HepG2 (cell line): ENCODE data around the gene TAF1B. TPM values are rescaled to one million over a fixed set of nuclear protein-coding genes. Genes with fewer than 3 reads are reported as not detected.

Experiments
- ATAC-seq: fragments of 200-7000 bp; cut with Tn5 transposase; 3 replicates; pipeline ENCODE4 v1.9.1; 2020; ENCODE audit warnings: mild to moderate bottlenecking, moderate library complexity
- BruUV-seq: library from RNA; stranded (reverse); fragments of 400-500 nt; replicated peaks from 2 replicates; lab custom pipeline; 2021; lab: Mats Ljungman, UMichigan
- CTCF ChIA-PET: fragments of 300-600 bp; formaldehyde crosslinking; extraction: SDS; loops from one replicate; lab custom pipeline; 2021; ENCODE audit warnings: low total read pairs, inconsistent platforms, low intra/inter-chr PET ratio; lab: Yijun Ruan, JAX
- POLR2A ChIA-PET: fragments of 350-600 bp; sonication (Branson Sonifier 250); formaldehyde crosslinking; loops from one replicate; lab custom pipeline; 2020; ENCODE audit warnings: antibody characterized with exemption, inconsistent platforms; lab: Yijun Ruan, JAX
- DNase-seq: peaks from one replicate; pipeline ENCODE4 v3.0.0-alpha.2; 2015; ENCODE audit warnings: low spot score
- FAIRE-seq: peaks from 3 replicates; lab custom pipeline; 2011; peaks lifted over from hg19 to GRCh38; lab: Jason Lieb, UNC
- H2AFZ ChIP-seq: one replicate; pipeline ENCODE4 v1.6.1; 2011; ENCODE audit warnings: low read length, inconsistent platforms
- H3K27ac ChIP-seq: fragments of 300-600 bp; 3 replicates; pipeline ENCODE4 v1.8.0; 2011; ENCODE audit warnings: mixed run types, mild to moderate bottlenecking, mixed read lengths, low read length, inconsistent platforms; ENCODE audit not compliant: insufficient read depth; ENCODE audit errors: extremely low read length
- H3K27me3 ChIP-seq, 2 experiments: fragments of 200-600 bp in 1 of 2; 2 replicates in 1 of 2; 3 replicates in 1 of 2; pipeline versions ENCODE4 v1.6.0 to v1.8.0; 2011; ENCODE audit warnings: low read length in 2 of 2, mild to moderate bottlenecking in 2 of 2, moderate library complexity in 2 of 2, inconsistent platforms in 1 of 2; ENCODE audit not compliant: insufficient read depth in 2 of 2, control insufficient read depth in 1 of 2
- H3K36me3 ChIP-seq, 2 experiments: fragments of 200-600 bp in 1 of 2; replicated peaks in 1 of 2; 2 replicates in 1 of 2; 3 replicates in 1 of 2; pipeline versions ENCODE4 v1.5.1 to v1.8.0; 2011; ENCODE audit warnings: low read length in 2 of 2, inconsistent platforms in 1 of 2; ENCODE audit not compliant: insufficient read depth in 2 of 2, control insufficient read depth in 1 of 2
- H3K4me1 ChIP-seq: 2 replicates; pipeline ENCODE4 v1.5.1; 2012; ENCODE audit warnings: low read length, inconsistent platforms; ENCODE audit not compliant: insufficient read depth
- H3K4me2 ChIP-seq: 2 replicates; pipeline ENCODE4 v1.6.0; 2011; ENCODE audit warnings: low read depth, low read length, inconsistent platforms
- H3K4me3 ChIP-seq, 3 experiments: fragments of 200-600 bp in 1 of 3; sonication (generic), shearing (Covaris generic) in 1 of 3; replicated peaks in 1 of 3; 2 replicates each; pipeline ENCODE4 v1.5.1; 2011 to 2016; ENCODE audit warnings: low read length in 3 of 3, inconsistent platforms in 2 of 3, low read depth in 2 of 3, mild to moderate bottlenecking in 2 of 3, control low read depth in 1 of 3, mixed read lengths in 1 of 3; ENCODE audit not compliant: insufficient read depth in 1 of 3
- H3K79me2 ChIP-seq: one replicate; pipeline ENCODE4 v1.6.1; 2011; ENCODE audit warnings: low read length, inconsistent platforms; ENCODE audit not compliant: insufficient read depth
- H3K9ac ChIP-seq: 2 replicates; pipeline ENCODE4 v1.6.0; 2011; ENCODE audit warnings: mild to moderate bottlenecking, low read depth, low read length, inconsistent platforms; ENCODE audit not compliant: insufficient read depth
- H3K9me3 ChIP-seq: 2 replicates; pipeline ENCODE4 v1.5.1; 2012; ENCODE audit warnings: mild to moderate bottlenecking, low read length
- H4K20me1 ChIP-seq: 2 replicates; pipeline ENCODE4 v1.6.0; 2011; ENCODE audit warnings: inconsistent platforms, mild to moderate bottlenecking, low read length, moderate library complexity; ENCODE audit not compliant: insufficient read depth
- EP300 ChIP-seq, 3 experiments: sonication (generic) in 1 of 3; formaldehyde crosslinking in 1 of 3; IDR thresholded peaks; 2 replicates each; pipeline versions ENCODE4 v1.5.1 to v1.6.1; 2011 to 2020; ENCODE audit warnings: low read depth in 2 of 3, low read length in 2 of 3, borderline replicate concordance in 1 of 3, improper control_type of control experiment in 1 of 3, mild to moderate bottlenecking in 1 of 3, missing genetic modification reagents in 1 of 3, moderate library complexity in 1 of 3
- EZH2 ChIP-seq: conservative IDR thresholded peaks from 2 replicates; pipeline ENCODE4 v1.6.1; 2012; ENCODE audit warnings: mild to moderate bottlenecking, low read depth, low read length, moderate library complexity
- FOSL2 ChIP-seq: sonication (generic); formaldehyde crosslinking; IDR thresholded peaks from 2 replicates; pipeline ENCODE4 v1.4.0; 2020; ENCODE audit warnings: missing genetic modification reagents
- KAT8 ChIP-seq: IDR thresholded peaks from 2 replicates; pipeline ENCODE4 v1.6.1; 2016; ENCODE audit warnings: missing genetic modification reagents, missing compliant biosample characterization
- MLLT10 ChIP-seq: sonication (generic); formaldehyde crosslinking; IDR thresholded peaks from 2 replicates; pipeline ENCODE4 v1.4.0; 2020; ENCODE audit warnings: missing genetic modification reagents
- NFYB ChIP-seq: sonication (generic); formaldehyde crosslinking; IDR thresholded peaks from 2 replicates; pipeline ENCODE4 v1.4.0; 2020; ENCODE audit warnings: missing genetic modification reagents
- PLRG1 ChIP-seq: fragments of 450-650 bp; conservative IDR thresholded peaks from 2 replicates; pipeline ENCODE4 v1.6.1; 2016
- ZFP37 ChIP-seq: sonication (generic); formaldehyde crosslinking; IDR thresholded peaks from 2 replicates; pipeline ENCODE4 v1.4.0; 2020; ENCODE audit warnings: missing genetic modification reagents, borderline replicate concordance
- WGBS: methylation state at CpG from one replicate; pipeline ENCODE4 v1.1.6; 2017; ENCODE audit warnings: low lambda C conversion rate; 5-methylcytosine and 5-hydroxymethylcytosine counted together
- in situ Hi-C: cut with HindIII; loops from 2 replicates; pipeline ENCODE4 v1.10.0; 2017; ENCODE audit warnings: low pct_unique_long_range_greater_than_20kb; ENCODE audit not compliant: extremely low pct_ligation_motif_present
- intact Hi-C: fragments of 100-400 bp; cut with micrococcal nuclease; formaldehyde crosslinking; loops from one replicate; pipeline ENCODE4 v1.10.0; 2022; ENCODE audit not compliant: unreplicated experiment
- polyA plus RNA-seq, 8 experiments: library from polyadenylated mRNA; depleted of rRNA in 3 of 8; stranded (reverse) in 7 of 8; unstranded in 1 of 8; fragments of >200 nt; fragmentation: Illumina TruSeq in 4 of 8; extraction: Trizol in 4 of 8; gene quantifications; 2 replicates each; pipeline versions ENCODE4 v1.2.1 to v1.2.3, GENCODE V29; 2011 to 2016; ENCODE audit warnings: low read depth in 4 of 8, missing spikeins in 1 of 8, mixed read lengths in 1 of 8; ENCODE audit not compliant: insufficient read depth in 1 of 8
- total RNA-seq, 5 experiments: library from RNA; depleted of rRNA; stranded (reverse); fragments of >200 nt; fragmentation: Illumina TruSeq; extraction: Trizol; gene quantifications; 2 replicates each; pipeline ENCODE4 v1.2.3, GENCODE V29; 2016; ENCODE audit warnings: low read depth in 1 of 5
- TF ChIP-seq, protein P1 (sequence below), 2 experiments: fragments of 450-650 bp in 1 of 2; sonication (generic) in 1 of 2; formaldehyde crosslinking; IDR thresholded peaks; 2 replicates each; pipeline versions ENCODE4 v1.5.0 to v1.8.0; 2020 to 2022; ENCODE audit warnings: mild to moderate bottlenecking in 1 of 2, missing genetic modification reagents in 1 of 2

TAF1B gene
- total and polyA plus RNA-seq, 2 of the 13 experiments (the other 11 are each of a cell fraction or from before 2014, with no cell fraction given), result 13.3 to 27.7 TPM

- Histone ChIP-seq H3K27ac (no peak overlapping the region), H3K79me2 (no peaks in the 10 kb centered on the region), H2AFZ (no peak overlapping the region), H3K27me3 (peaks cover 16 to 94% of the 10 kb centered on the region in 2 experiments; a peak in 4 of 5 replicates), H3K9ac (no peak overlapping the region), H3K4me2 (no peak overlapping the region), H4K20me1 (no peaks in the 10 kb centered on the region), H3K4me3 (no peak overlapping the region), H3K9me3 (no peaks in the 10 kb centered on the region), H3K36me3 (no peaks in the 10 kb centered on the region), H3K4me1 (peaks cover 26% of the 10 kb centered on the region)
- TF ChIP-seq EZH2, result 0 out of 2 replicates have a peak, but pooled peaks have one; percentile 59
- TF ChIP-seq, protein P1, sequence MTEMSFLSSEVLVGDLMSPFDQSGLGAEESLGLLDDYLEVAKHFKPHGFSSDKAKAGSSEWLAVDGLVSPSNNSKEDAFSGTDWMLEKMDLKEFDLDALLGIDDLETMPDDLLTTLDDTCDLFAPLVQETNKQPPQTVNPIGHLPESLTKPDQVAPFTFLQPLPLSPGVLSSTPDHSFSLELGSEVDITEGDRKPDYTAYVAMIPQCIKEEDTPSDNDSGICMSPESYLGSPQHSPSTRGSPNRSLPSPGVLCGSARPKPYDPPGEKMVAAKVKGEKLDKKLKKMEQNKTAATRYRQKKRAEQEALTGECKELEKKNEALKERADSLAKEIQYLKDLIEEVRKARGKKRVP (CRISPR knock-in tag; IDR thresholded peaks at IDR 0.05), result no peak
- TF ChIP-seq MLLT10 (CRISPR knock-in tag), result no peak
- ATAC-seq (0 out of 3 replicates have a peak, but pooled peaks have one; percentile 8), FAIRE-seq (no peak), DNase-seq (no peak)
- BruUV-seq, result no TSS peak
- ChIA-PET POLR2A (no interaction called here), CTCF (no interaction called here)
- in situ Hi-C loops, result loop anchor here (25.0 kb wide), 1 partner anchor 630 kb away; the partner anchor contains the start of gene ODC1
- 26% methylated on average over 13 of the region's 13 CpGs for WGBS
- intact Hi-C loops, result no loop called here
These were observed 35.5 kb upstream of the TAF1B start for GRCh38 chr2:9807555-9808305.

- Histone ChIP-seq H3K27me3 (peaks cover 12 to 93% of the 10 kb centered on the region in 2 experiments; a peak in 4 of 5 replicates), H3K36me3 (no peaks in the 10 kb centered on the region), H3K79me2 (no peaks in the 10 kb centered on the region), H3K9me3 (no peaks in the 10 kb centered on the region), H3K27ac (no peak overlapping the region), H3K9ac (no peak overlapping the region), H4K20me1 (no peaks in the 10 kb centered on the region), H3K4me2 (no peak overlapping the region), H2AFZ (no peak overlapping the region)
- WGBS, result 25% methylated on average over 14 of the region's 19 CpGs
- POLR2A ChIA-PET, result no interaction called here
- in situ Hi-C loops, result loop anchor here (25.0 kb wide), 1 partner anchor 629 kb away; the partner anchor contains the start of gene ODC1
- no peak for ATAC-seq
- no TSS peak for BruUV-seq
- TF ChIP-seq ZFP37, result no peak
- no peak for TF ChIP-seq KAT8 (CRISPR knock-in tag)
- no peak for TF ChIP-seq FOSL2
- TF ChIP-seq PLRG1, result no peak
- TF ChIP-seq NFYB (CRISPR knock-in tag), result no peak
- TF ChIP-seq EP300 (IDR thresholded peaks at IDR 0.05; ENCODE audit: low read depth in 2 of 2, low read length in 2 of 2), result no peak
- no peak for TF ChIP-seq EP300 (CRISPR knock-in tag; IDR thresholded peaks at IDR 0.05; ENCODE audit: borderline replicate concordance)
- TF ChIP-seq, all 625 proteins: peak for 0
- Histone ChIP-seq H3K4me3 (no peak overlapping the region), H3K4me1 (peaks cover 20% of the 10 kb centered on the region; the same call in 1 of the 2 replicates)
- intact Hi-C loops, result no loop called here
- no peak for DNase-seq
- CTCF ChIA-PET, result no interaction called here
- FAIRE-seq, result no peak
These were observed 34.8 kb upstream of the TAF1B start for GRCh38 chr2:9808334-9809063.
